Testis (tissue), 3 donors: ENCODE results near the gene ATP11C. TPM values are rescaled to one million over a fixed set of nuclear protein-coding genes. Genes with fewer than 3 reads are reported as not detected.

ENCODE experiments used
- DNase-seq: peaks from one replicate; pipeline ENCODE4 v3.0.0-alpha.2; 2019
- H3K27ac ChIP-seq, 2 donors: fragments of 200-600 bp; sonication (generic); one replicate each; pipeline ENCODE4 v1.5.1; 2019
- H3K27me3 ChIP-seq: fragments of 200-600 bp; sonication (generic); one replicate; pipeline ENCODE4 v1.5.1; 2019
- H3K36me3 ChIP-seq: fragments of 200-600 bp; sonication (generic); one replicate; pipeline ENCODE4 v1.5.1; 2017; ENCODE audit warnings: low read depth; ENCODE audit errors: missing control alignments
- H3K4me1 ChIP-seq: fragments of 200-600 bp; sonication (generic); one replicate; pipeline ENCODE4 v1.5.1; 2019
- H3K4me3 ChIP-seq, 2 donors: fragments of 200-600 bp; sonication (generic); one replicate each; pipeline ENCODE4 v1.5.1; 2017 to 2019
- H3K9me3 ChIP-seq: fragments of 200-600 bp; sonication (generic); one replicate; pipeline ENCODE4 v1.5.1; 2017
- CTCF ChIP-seq, 3 experiments: fragments of 450-650 bp in 2 of 3; fragments of 200-600 bp in 1 of 3; sonication (generic) in 1 of 3; IDR thresholded peaks; one replicate each; pipeline ENCODE4 v1.5.1; 2016 to 2019; ENCODE audit warnings: antibody characterized with exemption in 3 of 3, mild to moderate bottlenecking in 2 of 3, moderate library complexity in 1 of 3
- POLR2A ChIP-seq: fragments of 450-650 bp; IDR thresholded peaks from one replicate; pipeline ENCODE4 v1.6.1; 2017; ENCODE audit warnings: antibody characterized with exemption, mild to moderate bottlenecking, moderate library complexity
- WGBS, 2 donors: methylation state at CpG; one replicate each; pipeline ENCODE4 v1.1.5; 2018; 5-methylcytosine and 5-hydroxymethylcytosine counted together
- intact Hi-C: fragments of 100-400 bp; cut with DNase I; formaldehyde crosslinking; loops from one replicate; pipeline ENCODE4 v1.15.1; 2023; ENCODE audit warnings: low total_unique reads
- polyA plus RNA-seq: library from polyadenylated mRNA; stranded (reverse); fragments of 350-450 nt; fragmentation: Illumina TruSeq; extraction: RNeasy Lipid Tissue Mini Kit (QIAGEN cat#74804); gene quantifications from one replicate; pipeline ENCODE4 v1.2.3, GENCODE V29; 2014; ENCODE audit warnings: low read depth, low replicate concordance; ENCODE audit not compliant: insufficient read depth
- total RNA-seq, 2 donors: library from RNA; depleted of rRNA; stranded (reverse); fragments of >200 nt; gene quantifications; one replicate each; pipeline ENCODE4 v1.2.3, GENCODE V29; 2016

ATP11C gene
- total and polyA plus RNA-seq, 3 donors from 2014 or later: 15.9 to 36.6 (median 33.8) TPM

DNA sequence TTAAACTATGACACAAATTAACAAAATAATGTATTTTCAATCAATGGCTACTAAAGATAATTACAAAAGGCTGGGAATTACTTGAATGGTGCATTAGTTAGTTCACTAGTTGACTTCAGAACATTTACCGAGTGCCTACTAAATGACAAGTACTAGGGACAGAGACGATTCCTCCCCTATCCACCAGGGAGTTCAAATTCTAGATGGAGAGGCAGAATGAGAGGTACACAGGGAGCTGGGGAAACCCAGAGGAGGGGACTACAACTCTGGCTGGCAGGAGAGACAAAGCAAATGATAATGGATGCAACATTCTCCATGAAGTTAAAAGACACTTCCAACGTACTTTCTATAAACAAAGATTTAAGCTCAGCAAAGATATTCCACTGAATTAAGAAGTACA lies 181.8 kb downstream of the ATP11C start:
- intact Hi-C loops: no loop called here
- H3K4me1 ChIP-seq: no peaks in the 10 kb centered on the region

DNA sequence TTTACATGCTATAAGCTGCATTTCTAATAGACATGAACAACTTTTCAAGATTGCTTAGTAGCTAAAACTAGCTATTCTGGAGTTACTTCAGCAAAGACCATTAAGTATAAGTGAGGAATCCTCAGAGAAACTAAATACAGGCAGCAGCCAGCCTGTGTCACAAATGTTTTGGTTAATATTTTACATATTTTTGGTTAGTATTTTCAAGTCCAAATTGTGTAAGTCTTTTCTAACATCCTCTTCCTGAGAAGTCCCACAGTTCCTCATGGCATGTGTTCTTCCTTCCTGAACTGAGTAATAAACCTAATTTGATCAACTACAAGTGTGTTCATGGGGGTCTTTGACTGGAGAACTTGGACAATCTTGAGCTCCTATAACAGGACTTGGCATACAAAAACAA lies 182.5 kb downstream of the ATP11C start:
- H3K36me3 ChIP-seq: no peaks in the 10 kb centered on the region
- intact Hi-C loops: no loop called here
- H3K9me3 ChIP-seq: no peaks in the 10 kb centered on the region
- H3K27me3 ChIP-seq: no peaks in the 10 kb centered on the region
- no peak overlapping the region for H3K27ac ChIP-seq
- TF ChIP-seq POLR2A (no peak), CTCF (IDR thresholded peaks at IDR 0.05) (no peak)
- DNase-seq: no peak
- H3K4me3 ChIP-seq: no peak overlapping the region
- H3K4me1 ChIP-seq: no peaks in the 10 kb centered on the region

More for the DNA sequence above, 181.8 kb downstream of the ATP11C start:
- Histone ChIP-seq H3K27me3 (no peaks in the 10 kb centered on the region), H3K27ac (no peak overlapping the region), H3K9me3 (no peaks in the 10 kb centered on the region), H3K4me3 (no peak overlapping the region), H3K36me3 (no peaks in the 10 kb centered on the region)
- no peak for DNase-seq
- WGBS, 2 donors: 68 to 82% methylated on average over 3 of the region's 3 CpGs
- TF ChIP-seq CTCF (IDR thresholded peaks at IDR 0.05) (no peak), POLR2A (no peak)

GRCh38 chrX:139739138-139739537 lies 193.7 kb downstream of the ATP11C start:
- TF ChIP-seq POLR2A: no peak
- 75 to 93% methylated on average over 2 of the region's 2 CpGs for WGBS, 2 donors
- DNase-seq: no peak

GRCh38 chrX:139738581-139738980 lies 194.3 kb downstream of the ATP11C start:
- TF ChIP-seq POLR2A (no peak), CTCF (IDR thresholded peaks at IDR 0.05) (no peak)
- Histone ChIP-seq H3K27ac (no peak overlapping the region), H3K27me3 (no peaks in the 10 kb centered on the region), H3K9me3 (no peaks in the 10 kb centered on the region), H3K4me3 (no peak overlapping the region), H3K36me3 (no peaks in the 10 kb centered on the region), H3K4me1 (no peaks in the 10 kb centered on the region)
- DNase-seq: no peak
- intact Hi-C loops: no loop called here

More at GRCh38 chrX:139739138-139739537, 193.7 kb downstream of the ATP11C start:
- Histone ChIP-seq H3K4me3 (no peak overlapping the region), H3K9me3 (no peaks in the 10 kb centered on the region), H3K4me1 (no peaks in the 10 kb centered on the region), H3K36me3 (no peaks in the 10 kb centered on the region), H3K27ac (no peak overlapping the region), H3K27me3 (no peaks in the 10 kb centered on the region)
- intact Hi-C loops: no loop called here

DNA sequence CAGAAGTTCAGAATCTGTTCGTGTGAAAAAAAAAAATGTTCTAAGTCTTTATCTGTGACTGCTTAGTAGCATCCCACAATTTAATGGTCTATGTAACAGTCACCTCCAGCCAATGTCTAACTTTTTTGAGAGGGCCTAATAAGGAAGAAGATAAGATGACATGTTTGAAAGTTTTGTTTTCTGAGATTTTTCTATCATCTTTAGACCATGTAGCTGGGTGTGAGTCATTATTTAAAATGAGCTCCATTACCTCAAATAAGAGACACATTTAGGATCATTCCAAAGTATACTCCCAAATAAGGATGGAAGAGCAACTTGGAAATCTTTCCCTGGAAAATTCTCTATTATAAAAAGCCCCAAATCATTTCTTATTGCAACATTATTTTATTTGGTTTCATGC lies 196.7 kb downstream of the ATP11C start:
- Histone ChIP-seq H3K36me3 (no peaks in the 10 kb centered on the region), H3K27ac (no peak overlapping the region), H3K4me3 (no peak overlapping the region), H3K4me1 (no peaks in the 10 kb centered on the region), H3K27me3 (no peaks in the 10 kb centered on the region), H3K9me3 (no peaks in the 10 kb centered on the region)
- no peak for DNase-seq
- 80 to 85% methylated on average over 1 of the region's 1 CpG for WGBS, 2 donors
- TF ChIP-seq CTCF (IDR thresholded peaks at IDR 0.05) (no peak), POLR2A (no peak)
- intact Hi-C loops: no loop called here
